ENCODE data around the gene YAF2.
A peak's percentile ranks its signal among the peaks of the same experiment; 100 is the strongest.

YAF2 gene

DNA sequence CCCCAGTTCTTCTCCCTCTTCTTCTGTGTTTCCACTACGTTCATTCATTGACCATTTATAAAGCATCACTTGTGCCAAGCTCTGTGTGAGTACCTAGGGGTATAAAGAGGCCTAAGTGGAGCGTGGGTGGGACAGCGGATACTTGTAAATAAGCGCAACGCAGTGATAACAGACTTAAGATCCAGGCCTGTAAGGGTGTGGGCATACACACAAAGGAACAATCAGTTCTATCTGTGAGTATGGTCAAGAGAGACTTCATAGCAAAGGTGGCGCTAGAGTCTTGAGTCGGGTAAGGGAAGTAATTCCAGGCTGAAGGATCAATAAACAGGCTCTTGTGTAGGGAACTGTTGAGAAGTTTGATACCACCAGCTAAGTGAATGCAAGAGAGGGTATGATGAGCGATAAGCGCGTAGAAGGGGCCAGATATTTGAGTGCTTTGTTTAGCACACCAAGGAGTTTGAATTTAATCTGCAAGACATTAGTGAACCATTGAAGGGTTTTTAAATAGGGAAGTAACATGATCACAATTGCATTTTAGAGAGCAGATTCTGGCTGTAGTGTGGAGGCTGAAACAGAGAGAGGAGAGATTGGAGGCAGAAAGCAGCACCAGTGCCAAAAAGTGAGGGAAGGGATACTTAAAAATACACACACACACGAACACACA is 92.4 kb downstream of the YAF2 start:
- CTCF ChIA-PET, result interaction anchor here (1.1 to 1.8 kb wide), 8 partner anchors 12 to 226 kb away, joined by 4 to 7 read pairs (median 4); no protein-coding TSS in a partner anchor
- no peak for DNase-seq (ENCODE audit: extremely low spot score)
- POLR2A ChIA-PET, result interaction anchor here (0.6 kb wide), 1 partner anchor 10 kb away, joined by 3 read pairs; no protein-coding TSS in a partner anchor
- TF ChIP-seq, protein P1, sequence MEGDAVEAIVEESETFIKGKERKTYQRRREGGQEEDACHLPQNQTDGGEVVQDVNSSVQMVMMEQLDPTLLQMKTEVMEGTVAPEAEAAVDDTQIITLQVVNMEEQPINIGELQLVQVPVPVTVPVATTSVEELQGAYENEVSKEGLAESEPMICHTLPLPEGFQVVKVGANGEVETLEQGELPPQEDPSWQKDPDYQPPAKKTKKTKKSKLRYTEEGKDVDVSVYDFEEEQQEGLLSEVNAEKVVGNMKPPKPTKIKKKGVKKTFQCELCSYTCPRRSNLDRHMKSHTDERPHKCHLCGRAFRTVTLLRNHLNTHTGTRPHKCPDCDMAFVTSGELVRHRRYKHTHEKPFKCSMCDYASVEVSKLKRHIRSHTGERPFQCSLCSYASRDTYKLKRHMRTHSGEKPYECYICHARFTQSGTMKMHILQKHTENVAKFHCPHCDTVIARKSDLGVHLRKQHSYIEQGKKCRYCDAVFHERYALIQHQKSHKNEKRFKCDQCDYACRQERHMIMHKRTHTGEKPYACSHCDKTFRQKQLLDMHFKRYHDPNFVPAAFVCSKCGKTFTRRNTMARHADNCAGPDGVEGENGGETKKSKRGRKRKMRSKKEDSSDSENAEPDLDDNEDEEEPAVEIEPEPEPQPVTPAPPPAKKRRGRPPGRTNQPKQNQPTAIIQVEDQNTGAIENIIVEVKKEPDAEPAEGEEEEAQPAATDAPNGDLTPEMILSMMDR (IDR thresholded peaks at IDR 0.05; ENCODE audit: control extremely low read depth, extremely low read depth, low read depth, missing control alignments), result no peak

DNA sequence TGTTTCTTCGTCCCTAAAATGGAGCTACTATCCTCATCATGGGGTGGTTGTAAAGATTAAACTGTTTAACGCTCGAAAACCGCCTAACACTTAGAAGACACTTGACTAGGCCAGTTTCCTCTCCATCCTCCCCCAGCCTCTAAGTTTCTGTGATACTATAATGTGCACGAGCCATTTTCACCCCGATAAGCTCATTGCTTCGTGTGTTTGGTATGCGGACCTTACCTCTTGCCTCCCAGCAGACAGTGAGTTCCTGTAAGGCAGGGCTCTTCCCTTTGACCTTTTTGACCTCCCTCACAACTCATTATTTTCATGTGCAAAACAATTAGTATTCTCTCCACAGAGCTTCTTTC is 92.9 kb downstream of the YAF2 start:
- no peak for DNase-seq (ENCODE audit: extremely low spot score)
- ChIA-PET CTCF (interaction anchor here (0.9 to 1.8 kb wide), 9 partner anchors 12 to 227 kb away, joined by 3 to 7 read pairs (median 4); no protein-coding TSS in a partner anchor), POLR2A (interaction anchor here (0.6 kb wide), 1 partner anchor 11 kb away, joined by 3 read pairs; no protein-coding TSS in a partner anchor)
- TF ChIP-seq, protein P1 (IDR thresholded peaks at IDR 0.05; ENCODE audit: control extremely low read depth, extremely low read depth, low read depth, missing control alignments), result no peak

DNA sequence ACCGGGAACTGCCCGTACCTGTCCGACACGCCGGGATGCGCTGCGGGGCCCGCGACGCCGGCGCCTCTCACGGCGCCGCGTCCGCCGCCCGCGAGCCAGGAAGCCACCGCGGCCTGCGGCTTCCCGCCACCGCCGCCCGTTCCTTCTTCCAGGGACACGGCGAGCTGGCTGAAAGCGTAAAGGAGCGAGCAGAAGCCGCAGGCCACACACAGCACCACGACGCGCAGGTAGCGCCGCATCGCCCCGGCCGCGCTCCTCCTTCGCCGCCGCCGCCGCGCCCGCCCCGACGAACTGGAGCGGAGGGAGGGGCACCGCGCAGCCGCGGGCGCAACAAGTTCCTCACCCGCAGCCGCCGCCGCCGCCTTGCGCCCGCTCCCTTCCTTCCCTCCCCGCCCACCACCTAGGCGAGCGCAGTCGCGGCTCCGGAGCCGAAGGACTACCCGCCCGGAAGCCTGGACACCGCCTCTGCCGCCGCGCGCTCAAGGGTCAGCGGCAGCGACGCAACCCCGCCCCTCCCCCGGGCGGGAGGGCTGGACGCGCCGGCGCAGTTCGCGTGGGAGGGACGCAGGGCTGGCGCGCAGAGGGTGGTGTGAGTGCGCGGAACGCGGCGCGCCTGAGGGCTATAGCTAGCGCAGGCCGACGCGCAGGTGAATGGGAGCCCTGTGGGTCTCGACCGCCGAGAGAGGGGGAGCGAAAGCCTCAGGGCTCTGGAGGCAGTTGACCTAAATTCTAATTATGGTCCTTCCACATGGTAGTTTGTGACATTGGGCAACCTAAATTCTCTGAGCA is 93.4 kb downstream of the YAF2 start, which contains the start of gene GXYLT1:
Gene GXYLT1 (minus strand): TSS at position 467 of the 789 bp plus-strand sequence. CDS start 228 bp downstream, at position 239.
- CTCF ChIA-PET, result interaction anchor here (0.9 to 1.8 kb wide), 9 partner anchors 12 to 227 kb away, joined by 3 to 7 read pairs (median 4); no protein-coding TSS in a partner anchor
- POLR2A ChIA-PET, result interaction anchor here (0.6 kb wide), 1 partner anchor 11 kb away, joined by 3 read pairs; no protein-coding TSS in a partner anchor
- TF ChIP-seq, protein P1 (IDR thresholded peaks at IDR 0.05; ENCODE audit: control extremely low read depth, extremely low read depth, low read depth, missing control alignments), result no peak
- DNase-seq (ENCODE audit: extremely low spot score), result peak; percentile 95

DNA sequence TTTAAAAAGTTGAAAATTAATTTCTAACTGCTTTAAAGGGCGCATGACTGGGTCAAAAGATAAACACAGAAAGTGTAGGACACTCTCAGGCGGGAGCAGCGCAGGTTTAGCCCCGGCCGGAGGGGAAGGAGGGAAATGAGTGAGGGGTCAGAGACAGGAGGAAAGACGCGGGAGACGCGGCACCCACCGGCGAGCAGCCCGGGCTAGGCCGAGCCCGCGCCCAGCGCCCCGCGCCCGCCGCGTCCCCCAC is 94.0 kb downstream of the YAF2 start:
- TF ChIP-seq, protein P1 (IDR thresholded peaks at IDR 0.05; ENCODE audit: control extremely low read depth, extremely low read depth, low read depth, missing control alignments), result no peak
- ChIA-PET CTCF (interaction anchor here (1.4 to 1.8 kb wide), 2 partner anchors 12 to 13 kb away, joined by 4 to 7 read pairs; no protein-coding TSS in a partner anchor), POLR2A (no interaction called here)
- no peak for DNase-seq (ENCODE audit: extremely low spot score)

DNA sequence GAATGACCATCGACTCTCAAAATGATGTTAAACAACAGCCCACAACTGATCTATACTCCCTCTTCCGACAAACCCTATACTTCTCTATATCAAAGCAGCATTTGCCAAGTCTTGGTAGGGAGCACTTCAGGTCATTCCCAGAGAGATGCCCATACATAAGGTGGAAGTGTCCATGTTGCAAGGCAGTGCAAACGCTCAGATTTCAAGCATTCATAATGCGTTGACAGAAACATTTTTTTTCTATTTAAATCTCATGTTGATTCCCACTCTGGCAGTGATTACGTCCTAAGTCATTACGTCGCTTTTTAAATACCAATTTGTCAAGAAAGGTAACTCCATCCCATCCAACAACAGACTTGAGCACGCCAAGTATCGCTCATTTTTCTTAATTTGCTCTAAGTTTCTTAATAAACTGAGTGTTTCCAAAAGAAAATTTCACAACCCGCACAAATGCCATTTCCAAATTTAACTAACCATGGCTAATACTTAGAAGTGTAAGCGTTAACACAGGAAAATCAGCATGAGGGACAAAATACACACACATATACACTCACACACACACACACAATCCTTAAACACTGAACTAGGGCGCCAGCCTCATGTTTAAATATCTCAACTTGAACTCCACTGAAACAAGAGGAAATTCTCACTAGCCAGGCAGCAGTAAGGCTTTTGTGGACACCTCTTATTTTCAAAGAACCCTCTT is 94.4 kb downstream of the YAF2 start:
- POLR2A ChIA-PET, result no interaction called here
- CTCF ChIA-PET, result interaction anchor here (1.0 to 1.8 kb wide), 2 partner anchors 14 to 15 kb away, joined by 3 to 7 read pairs; no protein-coding TSS in a partner anchor
- peak; percentile 13 for DNase-seq (ENCODE audit: extremely low spot score)

More for the DNA sequence above, 94.4 kb downstream of the YAF2 start:
- TF ChIP-seq, protein P1 (IDR thresholded peaks at IDR 0.05; ENCODE audit: control extremely low read depth, extremely low read depth, low read depth, missing control alignments), result no peak
